HCEC 1CT (cell line): Measurements from ENCODE around the gene MYEF2.
A peak's percentile ranks its signal among the peaks of the same experiment; 100 is the strongest.

Experiments
- DNase-seq: peaks from one replicate; pipeline ENCODE4 v3.0.0-alpha.2; 2017

MYEF2 gene, protein sequence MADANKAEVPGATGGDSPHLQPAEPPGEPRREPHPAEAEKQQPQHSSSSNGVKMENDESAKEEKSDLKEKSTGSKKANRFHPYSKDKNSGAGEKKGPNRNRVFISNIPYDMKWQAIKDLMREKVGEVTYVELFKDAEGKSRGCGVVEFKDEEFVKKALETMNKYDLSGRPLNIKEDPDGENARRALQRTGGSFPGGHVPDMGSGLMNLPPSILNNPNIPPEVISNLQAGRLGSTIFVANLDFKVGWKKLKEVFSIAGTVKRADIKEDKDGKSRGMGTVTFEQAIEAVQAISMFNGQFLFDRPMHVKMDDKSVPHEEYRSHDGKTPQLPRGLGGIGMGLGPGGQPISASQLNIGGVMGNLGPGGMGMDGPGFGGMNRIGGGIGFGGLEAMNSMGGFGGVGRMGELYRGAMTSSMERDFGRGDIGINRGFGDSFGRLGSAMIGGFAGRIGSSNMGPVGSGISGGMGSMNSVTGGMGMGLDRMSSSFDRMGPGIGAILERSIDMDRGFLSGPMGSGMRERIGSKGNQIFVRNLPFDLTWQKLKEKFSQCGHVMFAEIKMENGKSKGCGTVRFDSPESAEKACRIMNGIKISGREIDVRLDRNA

DNA sequence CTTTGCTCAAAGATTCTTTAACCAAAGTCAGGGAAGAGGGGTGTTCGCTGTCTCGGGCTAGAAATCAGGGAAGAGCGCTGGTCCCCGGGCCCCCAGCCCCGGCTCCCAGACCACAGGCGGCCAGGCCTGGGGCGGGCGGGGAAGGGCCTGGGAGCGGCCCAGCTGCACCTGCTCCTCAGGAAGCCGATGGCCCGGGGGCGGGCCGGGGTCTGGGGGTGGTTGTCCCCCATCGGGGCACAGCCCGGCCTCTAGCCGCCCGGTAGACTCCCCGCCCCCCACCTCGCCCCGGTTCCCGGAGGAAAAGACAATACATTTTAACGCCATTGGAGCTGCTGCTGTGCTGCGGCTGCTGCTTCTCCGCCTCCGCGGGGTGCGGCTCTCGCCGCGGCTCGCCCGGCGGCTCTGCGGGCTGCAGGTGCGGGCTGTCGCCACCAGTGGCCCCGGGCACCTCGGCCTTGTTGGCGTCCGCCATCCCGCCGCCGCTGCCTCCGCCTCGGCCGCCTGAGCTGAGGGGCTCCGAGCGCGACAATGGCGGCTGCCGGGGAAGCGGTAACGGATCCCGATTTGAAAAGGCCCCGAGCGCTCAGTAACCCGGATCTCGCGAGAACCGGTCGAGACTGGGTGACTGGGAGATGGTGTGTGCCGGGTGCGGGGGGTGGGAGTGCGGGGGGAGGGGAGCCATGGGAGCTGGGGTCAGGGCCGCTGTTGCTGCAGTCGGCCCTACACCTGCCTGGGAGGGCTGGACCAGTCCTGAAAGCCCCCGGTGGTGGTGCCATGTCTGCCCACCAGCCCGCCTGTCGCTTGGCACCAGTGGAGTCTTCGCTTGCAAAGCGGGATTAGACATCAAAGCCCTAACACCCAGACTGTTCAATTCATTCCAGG, at the start of gene MYEF2:
Gene MYEF2, minus strand, starts transcription at position 530 of the 882 bp plus-strand sequence. Its CDS starts 58 bp downstream, at position 472.
- DNase-seq: peak; percentile 45

DNA sequence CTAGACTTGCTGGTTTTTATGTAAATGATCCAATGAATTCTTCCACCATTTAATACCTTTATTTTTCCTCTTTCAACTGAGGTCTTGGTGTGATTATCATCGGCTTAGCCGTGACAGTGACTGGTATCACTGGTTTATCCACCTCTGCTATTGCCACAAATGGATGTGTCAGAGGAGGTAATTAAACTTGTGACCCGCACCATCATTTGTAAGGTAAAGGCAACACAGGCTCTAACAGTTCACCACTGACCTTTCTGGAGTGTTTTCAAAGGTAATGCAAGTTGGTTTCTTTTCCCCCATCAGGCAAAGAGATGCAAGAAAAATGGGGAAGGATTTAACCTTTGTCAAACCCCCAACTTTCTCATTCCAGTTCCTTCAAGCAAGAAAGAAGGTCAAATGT, 47.7 kb upstream of the MYEF2 start:
- no peak for DNase-seq

DNA sequence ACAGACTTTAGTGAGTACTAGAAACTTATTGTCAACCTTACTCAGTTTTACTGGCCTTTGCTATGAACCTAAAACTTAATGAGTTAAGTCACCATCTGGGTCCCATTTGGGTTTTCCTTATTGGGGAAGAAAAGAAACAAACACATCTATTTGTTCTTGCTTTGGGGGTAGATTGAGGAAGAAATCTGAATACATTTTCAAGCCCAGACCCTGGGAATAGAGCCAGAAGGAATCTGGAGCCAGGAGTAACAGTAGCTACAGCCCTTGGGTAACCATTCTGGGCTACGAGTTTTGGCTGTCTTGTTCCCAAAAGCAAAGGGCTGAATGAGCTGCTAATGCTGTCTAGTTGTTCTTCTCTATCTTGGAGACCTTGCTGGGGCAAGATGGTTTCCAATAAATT, 44.5 kb upstream of the MYEF2 start:
- no peak for DNase-seq

DNA sequence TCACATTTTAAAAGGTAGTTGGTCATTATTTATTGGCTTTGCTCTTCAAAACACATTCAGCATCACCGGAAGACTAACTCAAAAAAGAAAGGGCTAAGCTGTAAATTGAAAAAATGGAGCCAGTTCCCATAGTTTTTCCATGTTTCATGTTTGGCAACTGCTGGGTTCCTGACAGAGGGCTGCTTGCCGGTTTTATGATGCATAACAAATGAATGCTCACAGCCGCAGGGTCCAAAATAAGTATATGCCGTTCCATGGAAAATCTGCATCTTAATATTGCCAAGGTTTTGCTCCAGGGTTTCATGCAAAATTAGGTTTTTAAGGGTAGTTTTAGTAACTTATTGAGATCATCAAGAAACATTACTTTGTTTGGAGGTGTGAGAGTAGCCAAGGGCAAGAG, 43.8 kb upstream of the MYEF2 start:
- no peak for DNase-seq

DNA sequence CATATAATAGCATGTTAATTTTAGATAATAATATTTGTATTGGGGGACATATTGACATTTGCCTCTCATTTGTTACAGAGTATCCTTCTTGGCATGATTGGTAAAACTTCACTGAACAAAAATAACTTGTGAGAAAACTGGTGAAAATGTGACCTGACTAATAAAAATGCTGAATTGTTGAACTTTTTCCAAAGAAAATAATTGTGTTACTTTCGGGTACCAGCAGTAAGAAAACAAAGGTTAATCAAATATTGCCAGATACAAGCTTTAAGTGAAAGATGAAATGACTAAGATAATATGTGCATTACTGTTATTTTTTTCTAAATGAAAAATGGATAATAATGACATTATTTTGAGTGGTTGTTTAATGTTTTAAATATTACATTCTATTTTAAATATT, 43.2 kb upstream of the MYEF2 start:
- no peak for DNase-seq

DNA sequence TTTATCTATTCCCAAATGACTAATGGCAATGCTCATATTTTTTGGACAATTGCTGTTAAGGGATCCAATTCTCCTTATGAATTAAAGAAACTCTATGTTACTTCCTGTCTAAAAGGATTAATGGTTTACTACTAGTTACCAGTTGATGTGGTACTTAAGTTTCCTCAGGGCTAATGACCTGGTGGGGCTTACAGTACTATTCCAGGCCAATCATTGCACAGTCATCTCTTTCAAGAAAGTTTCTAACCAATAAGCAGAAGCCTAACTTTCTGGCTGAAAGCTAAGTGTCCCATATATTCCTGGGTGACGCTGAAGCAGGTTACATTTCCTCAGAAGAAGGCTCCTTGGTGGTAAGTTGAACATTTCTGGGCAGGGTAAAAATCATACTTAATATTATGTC, 27.9 kb upstream of the MYEF2 start, which contains the start of gene SLC12A1:
Gene SLC12A1, plus strand, starts transcription at position 322 of the 400 bp plus-strand sequence. CDS start 1,418 bp downstream, outside the sequence.
- no peak for DNase-seq

DNA sequence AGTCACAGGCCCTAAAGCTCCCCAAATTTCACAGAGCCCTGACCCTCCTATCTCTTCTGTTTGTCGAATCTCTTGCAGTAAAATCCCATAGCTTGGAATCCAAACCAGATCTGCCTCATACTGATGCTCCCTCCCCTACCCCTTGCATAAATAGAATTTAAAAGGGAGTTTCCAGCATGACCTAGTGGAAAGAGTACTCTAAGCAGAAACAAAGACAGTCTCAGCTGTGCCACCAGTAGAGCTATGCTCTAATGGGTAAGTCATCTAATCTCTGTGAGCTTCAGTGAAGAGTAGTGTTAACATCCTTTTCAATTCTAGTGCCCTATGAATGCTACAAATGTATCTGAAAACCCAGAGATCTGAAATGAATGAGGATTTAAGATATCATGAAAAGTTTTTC, 24.0 kb upstream of the MYEF2 start:
- no peak for DNase-seq

DNA sequence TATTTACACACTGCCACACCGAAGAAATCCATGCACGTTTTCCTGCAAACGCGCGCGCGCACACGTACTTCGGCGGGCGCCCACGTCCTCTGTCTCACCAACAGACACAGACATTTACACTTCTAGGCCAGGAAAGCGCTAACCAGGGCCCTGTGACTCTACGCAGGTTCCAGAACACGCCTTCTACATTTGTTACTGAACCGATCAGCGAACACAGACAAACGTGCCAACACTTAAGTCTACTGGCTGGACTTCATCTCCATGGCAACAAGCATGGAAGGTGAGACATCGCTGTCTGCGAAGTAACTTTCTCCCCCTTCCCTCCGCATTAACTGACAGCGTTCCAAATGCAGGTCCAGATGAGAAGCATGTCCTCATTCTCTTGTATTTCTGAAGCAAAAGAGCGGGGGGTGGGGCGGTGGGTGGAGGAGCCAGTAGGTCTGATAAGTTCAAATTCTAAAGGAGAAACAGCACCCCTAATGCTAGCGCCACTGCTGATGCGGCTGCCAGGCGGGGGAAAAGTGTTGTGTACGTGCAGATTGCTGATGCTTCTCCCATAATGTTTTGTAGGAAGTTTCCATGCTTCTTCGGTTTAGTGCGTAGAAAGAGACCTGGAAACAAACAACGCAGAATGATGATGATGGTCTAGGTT, 13.6 kb upstream of the MYEF2 start, which contains the start of gene CTXN2:
Gene CTXN2, plus strand, starts transcription at position 92 of the 652 bp plus-strand sequence. CDS start 9,636 bp downstream, outside the sequence.
- no peak for DNase-seq

DNA sequence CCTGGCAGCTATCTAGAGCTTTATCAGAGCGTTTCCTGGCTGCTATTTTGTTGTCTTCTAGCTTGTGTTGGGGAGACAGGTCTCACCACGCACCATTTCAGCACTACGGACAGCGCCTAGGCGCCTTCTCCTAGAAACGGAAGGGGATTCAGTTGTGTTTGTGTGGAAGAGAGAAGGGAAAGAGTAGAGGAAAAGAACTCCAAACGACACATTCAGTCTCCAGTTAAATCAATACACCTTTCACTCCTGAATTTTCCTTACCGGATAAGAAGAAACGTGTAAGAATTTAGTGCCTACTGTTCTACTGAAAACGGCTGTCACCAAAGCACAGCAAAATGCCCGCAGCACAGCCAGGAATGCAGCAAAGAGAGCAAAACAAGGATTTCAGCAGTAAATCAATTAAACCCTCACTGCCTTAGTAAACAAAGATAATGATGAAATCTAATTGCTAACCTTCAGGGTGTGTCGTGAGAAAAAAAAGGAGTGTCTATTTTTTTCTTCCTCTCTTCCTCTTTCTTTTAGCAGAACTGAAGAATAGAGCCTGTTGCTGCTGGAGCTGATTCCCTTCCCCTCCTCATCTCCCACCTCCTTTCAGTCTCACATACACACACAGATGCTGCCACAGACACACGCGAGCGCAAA, 13.0 kb upstream of the MYEF2 start:
- DNase-seq: peak; percentile 47

DNA sequence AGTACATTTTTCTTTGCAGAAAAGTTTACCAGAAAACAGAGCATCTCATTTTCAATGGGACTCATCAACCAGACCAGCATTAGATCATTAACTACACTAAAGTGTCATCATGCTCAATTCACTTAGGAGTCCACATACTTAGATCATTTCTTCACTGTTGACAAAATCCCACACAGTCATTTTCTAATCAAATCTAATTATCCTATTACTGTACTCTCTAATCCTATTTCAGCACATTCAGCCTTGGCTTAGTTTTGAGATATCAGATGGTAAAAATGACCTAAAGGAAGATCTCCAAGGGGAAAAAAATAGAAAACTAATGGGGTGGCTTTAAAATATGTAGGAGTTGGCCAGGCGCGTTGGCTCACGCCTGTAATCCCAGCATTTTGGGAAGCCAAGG, 8.2 kb upstream of the MYEF2 start:
- no peak for DNase-seq

DNA sequence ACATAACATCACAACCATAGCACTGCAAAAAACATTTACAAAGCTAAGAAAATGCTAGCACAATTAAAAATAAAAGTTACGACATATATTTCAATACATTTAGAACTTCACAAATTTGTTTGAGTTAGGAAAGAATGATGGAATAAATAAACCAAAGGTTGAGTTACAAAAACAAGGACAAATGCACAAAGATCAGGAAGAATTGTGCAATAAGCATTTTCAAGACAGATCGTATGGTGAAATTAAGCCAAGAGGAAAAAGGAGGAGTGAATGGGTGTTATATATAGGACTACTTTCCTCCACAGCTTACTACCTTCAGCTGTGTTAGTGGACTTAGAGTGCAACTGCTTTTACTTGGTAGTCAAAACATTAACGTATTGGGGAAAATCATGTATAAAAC, 7.4 kb upstream of the MYEF2 start:
- no peak for DNase-seq

DNA sequence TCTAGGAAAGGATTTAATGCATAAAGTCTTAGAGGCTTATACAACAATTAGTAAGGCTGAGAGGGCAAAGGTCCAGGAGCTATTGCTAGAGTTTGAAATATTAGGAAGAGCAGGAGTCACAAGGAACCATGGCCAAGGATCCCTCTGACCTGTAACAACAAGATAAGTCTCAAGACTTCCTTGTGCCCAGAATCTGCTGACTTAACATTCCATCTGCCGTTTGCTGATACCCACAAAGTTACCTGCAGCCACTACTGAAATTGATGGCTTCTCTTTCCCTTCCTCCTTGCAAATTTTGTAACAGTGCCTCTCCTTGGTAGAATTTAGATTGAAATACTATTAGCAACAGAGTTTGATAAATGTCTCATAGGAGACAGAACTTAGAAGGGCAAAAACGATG, 4.7 kb upstream of the MYEF2 start:
- no peak for DNase-seq

DNA sequence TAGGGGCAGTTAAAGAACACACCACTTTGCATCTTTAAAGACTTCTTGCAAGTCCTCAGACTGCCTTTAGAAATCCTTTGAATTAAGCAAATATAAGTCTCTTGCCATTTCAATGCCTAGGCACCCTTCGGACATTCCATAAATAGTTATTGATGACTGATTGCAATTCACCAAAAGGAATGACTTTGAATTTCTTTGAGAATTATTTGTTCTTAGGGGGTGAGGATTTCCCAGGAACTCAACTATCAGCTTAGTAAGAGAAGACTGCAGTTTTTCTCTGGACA, 495 bp upstream of the MYEF2 start:
- no peak for DNase-seq

DNA sequence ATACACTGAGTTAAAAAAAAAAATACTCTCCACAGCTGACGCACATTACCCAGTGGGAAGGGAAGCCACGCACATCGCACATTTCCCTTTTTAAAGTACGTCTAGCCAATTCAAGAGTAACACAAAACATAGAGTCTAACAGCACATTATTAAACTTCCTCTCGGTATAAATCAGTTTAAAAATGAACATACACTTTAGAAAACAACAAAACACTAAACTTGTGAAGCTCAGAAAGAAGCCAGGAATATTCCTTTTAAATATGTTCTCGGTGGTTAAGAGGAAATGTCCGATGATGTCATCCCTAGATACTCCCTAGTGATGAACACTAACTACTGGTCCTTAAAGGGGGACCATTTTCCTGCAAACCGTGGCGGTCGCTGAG, 721 bp downstream of the MYEF2 start:
- DNase-seq: peak; percentile 45

DNA sequence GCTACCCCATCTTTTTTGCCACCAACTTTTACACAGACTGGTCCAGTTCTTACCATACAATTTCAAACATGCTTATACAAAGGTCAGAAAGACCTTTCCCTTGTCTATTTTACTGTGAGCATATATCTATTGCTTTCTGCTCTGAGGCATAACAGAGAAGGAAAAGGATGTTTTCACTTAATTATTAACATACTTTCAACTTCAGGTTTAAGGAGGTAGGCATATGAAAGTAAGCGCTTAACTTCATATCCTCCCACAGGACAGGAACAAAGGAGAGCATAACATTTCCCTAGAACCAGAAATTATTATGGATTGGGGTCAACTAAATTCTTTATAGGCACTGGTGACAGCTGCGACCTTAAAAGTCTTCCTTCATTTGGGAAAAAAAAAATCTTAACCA, 1.1 kb downstream of the MYEF2 start:
- no peak for DNase-seq

DNA sequence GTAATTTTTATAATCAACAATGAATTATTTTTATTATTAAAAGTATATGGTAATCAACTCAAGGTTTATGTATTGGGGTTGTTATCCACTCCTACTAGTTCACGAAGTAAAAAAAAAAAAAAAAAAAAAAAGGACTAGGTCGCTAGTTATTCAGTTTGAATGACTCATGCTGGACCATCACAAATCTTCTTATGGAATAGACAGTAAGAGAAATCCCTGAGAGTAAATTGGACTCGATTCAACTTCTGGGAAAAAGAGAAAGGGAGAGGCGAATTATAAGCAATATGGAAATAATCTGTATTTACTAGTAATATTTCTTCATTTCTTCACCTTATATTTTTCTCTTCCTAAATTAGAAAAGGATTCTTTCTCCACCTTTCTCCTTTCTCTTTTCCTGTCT, 2.0 kb downstream of the MYEF2 start:
- DNase-seq: no peak

DNA sequence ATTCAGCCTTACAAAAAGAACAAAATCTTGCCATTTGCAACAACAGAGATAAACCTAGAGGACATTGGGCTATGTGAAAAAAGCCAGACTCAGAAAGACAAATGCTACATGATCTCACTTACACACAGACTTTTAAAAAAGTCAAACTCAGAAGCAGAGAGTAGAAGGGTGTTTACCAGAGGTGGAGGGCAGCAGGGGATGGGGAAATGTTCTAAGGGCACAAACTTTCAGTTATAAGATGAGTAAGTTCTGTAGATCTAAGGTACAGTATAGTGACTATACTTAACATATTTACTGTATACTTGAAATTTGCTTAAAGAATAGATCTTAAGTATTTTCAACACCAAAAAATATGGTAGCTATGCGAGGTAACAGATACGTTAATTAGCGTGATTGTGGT, 3.0 kb downstream of the MYEF2 start:
- DNase-seq: no peak

DNA sequence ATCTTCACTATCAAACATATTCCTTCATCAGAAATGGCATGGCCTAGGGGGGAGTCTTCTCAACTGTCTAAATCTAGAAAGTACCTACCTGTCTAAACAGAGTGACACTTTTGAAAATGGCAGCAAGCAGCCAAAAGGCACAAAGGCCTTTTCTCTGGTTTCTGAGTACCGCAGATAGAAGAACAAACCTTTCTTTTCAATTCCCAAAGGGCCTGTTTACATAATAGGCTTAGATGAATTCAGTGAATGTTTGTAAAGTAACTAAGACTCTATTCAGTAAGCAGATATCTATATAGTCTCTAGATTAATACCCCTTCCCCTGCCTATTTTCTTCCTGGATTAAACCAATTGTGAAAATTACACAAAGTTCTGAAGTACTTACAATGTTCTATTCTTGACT, 7.1 kb downstream of the MYEF2 start:
- no peak for DNase-seq

DNA sequence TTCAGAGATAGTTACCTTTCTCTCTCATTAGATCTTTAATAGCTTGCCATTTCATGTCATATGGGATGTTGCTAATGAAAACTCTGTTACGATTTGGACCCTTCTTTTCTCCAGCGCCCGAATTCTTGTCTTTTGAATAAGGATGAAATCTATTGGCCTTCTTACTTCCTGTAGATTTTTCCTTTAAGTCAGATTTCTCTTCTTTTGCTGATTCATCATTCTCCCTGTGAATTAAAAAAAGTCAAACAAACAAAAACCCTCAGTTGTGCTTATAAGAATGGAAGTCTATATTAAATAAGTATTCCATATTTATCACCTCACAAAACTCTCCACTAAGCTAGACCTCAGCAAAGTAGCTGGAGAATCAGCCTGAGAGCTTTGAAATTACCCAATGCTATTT, 9.5 kb downstream of the MYEF2 start:
- DNase-seq: no peak

DNA sequence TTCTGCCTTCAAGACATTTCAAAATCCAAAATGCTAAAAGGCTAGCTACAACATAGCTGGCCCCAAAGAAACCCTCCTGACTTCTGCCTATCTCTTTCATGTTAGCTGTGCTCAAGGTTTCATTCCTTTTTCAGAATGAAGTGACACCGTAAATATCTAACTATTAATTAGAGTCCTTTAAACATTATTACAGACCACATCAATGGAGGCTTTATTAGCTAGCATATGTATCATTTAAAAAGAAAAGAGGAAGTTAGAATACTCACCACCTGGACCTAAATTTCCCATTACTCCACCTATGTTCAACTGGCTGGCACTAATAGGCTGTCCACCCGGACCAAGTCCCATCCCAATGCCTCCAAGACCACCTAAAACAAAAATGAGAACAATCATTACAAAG, 24.6 kb downstream of the MYEF2 start:
- no peak for DNase-seq

DNA sequence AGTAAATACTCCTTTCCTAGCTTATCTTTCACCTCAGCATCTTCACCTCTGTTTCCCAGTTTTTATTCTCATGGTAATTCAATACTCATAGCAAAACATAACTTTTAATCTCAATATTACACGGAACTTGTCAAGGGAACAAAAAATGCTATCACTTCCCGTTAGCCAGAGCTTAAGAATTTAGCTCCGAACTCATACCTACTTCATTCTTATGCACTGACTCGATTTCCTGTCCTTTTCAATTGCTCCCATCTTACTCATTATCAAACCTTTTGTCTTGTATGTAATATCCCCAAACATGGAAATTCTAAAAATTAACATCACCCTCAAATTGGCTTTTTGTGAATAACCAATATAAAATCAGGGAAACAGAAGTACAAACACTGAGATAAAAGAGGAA, 28.2 kb downstream of the MYEF2 start:
- peak; percentile 96 for DNase-seq

DNA sequence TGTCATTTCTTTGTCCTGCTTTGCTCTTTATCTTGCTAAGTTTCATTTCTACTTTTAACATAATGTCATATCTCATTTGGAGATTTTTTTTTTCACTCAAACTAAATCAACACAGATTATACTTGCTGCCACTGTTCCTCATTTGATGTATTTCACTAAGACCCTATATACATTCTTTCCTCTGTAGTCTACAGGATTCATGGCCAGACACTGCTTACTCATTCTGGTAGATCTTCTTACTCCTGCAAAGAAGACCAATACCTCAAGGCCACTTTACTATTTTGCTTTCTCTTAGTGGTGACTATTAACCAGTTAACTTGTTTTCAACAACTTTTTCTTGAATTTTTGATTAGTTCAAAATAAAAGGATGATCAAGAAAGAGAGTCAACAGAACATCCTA, 30.7 kb downstream of the MYEF2 start:
- no peak for DNase-seq

DNA sequence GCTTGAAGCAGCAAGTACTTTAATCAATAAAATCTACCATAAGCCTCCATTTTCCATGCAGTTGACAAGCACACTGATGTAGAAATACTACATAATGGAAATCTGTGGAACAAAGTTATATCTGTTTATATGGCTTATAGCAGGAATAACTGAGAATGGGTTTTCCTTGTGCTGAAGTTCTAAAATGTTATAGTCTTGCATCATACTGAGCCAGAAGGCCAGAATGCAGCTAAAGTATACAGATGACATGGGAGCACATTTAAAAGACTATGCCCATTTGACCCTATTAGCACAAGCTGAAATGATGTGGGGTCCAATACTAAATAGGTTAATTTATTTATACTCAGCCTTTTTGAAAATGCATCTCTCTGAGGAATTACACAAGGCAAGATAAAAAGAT, 32.2 kb downstream of the MYEF2 start:
- peak; percentile 37 for DNase-seq
